NCI-H1436 (cell line): ENCODE data around the gene DUS3L.
"Not testable (repeated sequence)": the region's sequence is repeated elsewhere in the genome, so short reads cannot be mapped to it uniquely, and the experiment has no call there.

Experiments
- DNase-seq: peaks from one replicate; lab custom pipeline; 2025; lab: John Stamatoyannopoulos, UW

Gene DUS3L

GRCh38 chr19:5772416-5772815, 18.5 kb downstream of the DUS3L start:
- no peak for DNase-seq

- no peak for DNase-seq
These were observed 23.0 kb downstream of the DUS3L start for GRCh38 chr19:5767949-5768348.

- DNase-seq = no peak
These were observed 25.7 kb downstream of the DUS3L start for GRCh38 chr19:5765220-5765619.

DNA sequence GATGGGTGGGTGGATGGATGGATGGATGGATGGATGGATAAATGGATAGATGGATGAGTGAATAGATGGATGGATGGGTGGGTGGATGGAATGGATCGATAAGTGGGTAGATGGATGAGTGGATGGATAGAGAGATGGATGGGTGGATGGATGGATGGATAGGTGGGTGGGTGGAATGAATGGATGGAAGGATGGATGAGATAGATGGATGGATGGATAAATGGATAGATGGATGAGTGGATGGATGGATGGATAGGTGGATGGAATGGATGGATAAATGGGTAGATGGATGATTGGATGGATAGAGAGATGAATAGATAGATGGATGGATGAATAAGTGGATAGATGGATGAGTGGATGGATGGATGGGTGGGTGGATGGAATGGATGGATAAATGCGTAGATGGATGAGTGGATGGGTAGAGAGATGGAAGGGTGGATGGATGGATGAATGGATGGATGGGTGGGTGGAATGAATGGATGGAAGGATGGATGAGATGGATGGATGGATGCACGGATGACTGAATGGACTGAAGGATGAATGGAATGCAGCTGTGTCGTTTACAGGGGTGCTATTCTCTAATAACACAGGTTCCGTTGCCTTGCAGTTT, 28.2 kb downstream of the DUS3L start:
- DNase-seq = no peak

GRCh38 chr19:5753743-5754142, 37.2 kb downstream of the DUS3L start:
- DNase-seq = no peak

DNA sequence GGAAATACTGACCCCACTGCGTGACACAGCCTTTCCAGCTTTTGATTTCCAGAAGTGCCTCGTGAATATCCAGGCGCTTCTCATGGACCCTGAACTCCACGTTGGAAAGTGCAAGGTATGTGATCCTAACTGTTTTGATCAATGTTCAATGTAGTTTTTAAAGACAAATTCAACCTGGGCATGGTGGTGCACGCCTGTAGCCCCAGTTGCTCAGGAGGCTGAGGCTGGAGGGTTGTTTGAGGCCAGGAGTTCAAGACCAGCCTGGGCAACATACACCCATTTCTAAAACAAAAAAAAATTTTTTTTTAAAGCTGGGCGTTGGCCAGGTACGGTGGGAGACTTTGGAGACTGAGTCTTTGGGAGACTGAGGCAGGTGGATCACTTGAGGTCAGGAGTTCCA, 39.3 kb downstream of the DUS3L start:
- DNase-seq = no peak

- no peak for DNase-seq
These were observed 41.5 kb downstream of the DUS3L start for GRCh38 chr19:5749505-5749904.

- DNase-seq = peak; percentile 50
These were observed 42.0 kb downstream of the DUS3L start for GRCh38 chr19:5748920-5749319.

DNA sequence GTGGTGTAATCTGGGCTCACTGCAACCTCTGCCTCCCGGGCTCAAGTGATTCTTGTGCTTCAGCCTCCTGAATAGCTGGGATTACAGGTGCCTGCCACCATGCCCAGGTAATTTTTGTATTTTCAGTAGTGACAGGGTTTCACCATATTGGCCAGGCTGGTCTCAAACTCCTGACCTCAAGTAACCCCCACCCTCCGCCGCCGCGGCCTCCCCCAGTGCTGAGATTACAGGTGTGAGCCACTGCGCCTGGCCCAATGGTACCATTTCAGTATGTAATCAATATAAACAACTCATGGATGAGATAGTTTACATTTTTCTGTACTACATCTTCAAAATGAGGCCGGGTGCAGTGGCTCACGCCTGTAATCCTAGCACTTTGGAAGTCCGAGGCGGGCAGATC, 46.0 kb downstream of the DUS3L start:
- not testable (repeated sequence) for DNase-seq

GRCh38 chr19:5743630-5744029, 47.3 kb downstream of the DUS3L start:
- no peak for DNase-seq

DNA sequence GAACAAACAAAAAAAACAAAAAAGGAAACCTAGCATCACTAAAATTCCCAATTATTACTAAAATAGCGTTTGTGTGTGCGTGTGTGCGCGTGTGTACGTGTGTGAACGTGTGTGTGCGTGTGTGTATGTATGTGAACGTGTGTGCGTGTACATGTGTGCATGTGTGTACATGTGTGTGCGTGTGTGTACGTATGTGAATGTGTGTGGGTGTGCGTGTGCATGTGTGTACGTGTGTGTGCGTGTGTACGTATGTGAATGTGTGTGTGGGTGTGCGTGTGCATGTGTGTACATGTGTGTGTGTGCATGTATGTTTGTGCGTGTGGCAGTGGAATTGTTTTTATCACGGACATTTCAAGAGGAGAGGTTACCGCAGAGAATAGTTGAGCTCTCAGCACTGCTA, 48.9 kb downstream of the DUS3L start:
- DNase-seq = no peak

DNA sequence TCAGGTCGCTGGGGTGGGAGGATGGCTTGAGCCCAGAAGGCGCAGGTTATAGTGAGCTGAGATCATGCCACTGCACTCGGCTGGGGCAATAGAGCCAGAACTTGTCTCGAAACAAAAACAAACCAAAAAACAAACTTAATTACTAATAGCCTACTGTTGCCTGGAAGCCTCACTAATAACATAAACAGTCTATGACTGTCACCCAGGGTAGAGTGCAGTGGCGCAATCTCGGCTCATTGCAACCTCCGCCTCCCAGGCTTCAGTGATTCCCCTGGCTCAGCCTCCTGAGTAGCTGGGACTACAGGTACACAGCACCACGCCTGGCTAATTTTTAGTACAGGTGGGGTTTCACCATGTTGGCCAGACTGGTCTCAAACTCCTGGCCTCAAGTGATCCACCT, 52.5 kb downstream of the DUS3L start:
- DNase-seq = no peak
